CD4-positive, alpha-beta T cell treated with Interleukin-12 subunit alpha and Interleukin-12 subunit beta, for 1 hour (primary cell): Measurements from ENCODE around the gene NR2F1.
"Not testable (repeated sequence)": the region's sequence is repeated elsewhere in the genome, so short reads cannot be mapped to it uniquely, and the experiment has no call there.

ENCODE experiments used
- DNase-seq: peaks from one replicate; pipeline ENCODE4 v3.0.0-alpha.2; 2020

Gene NR2F1

GRCh38 chr5:93582677-93583438 is at the start of gene NR2F1:
Gene NR2F1, plus strand, starts transcription at chr5:93583222. Its CDS starts 1,802 bp downstream, at chr5:93585024.
- no peak for DNase-seq

- DNase-seq, result no peak
Observed at GRCh38 chr5:93545872-93546271, 37.1 kb upstream of the NR2F1 start.

GRCh38 chr5:93549594-93549993 is 33.4 kb upstream of the NR2F1 start:
- DNase-seq, result not testable (repeated sequence)

- no peak for DNase-seq
Observed at GRCh38 chr5:93557021-93557604, 25.9 kb upstream of the NR2F1 start.

- no peak for DNase-seq
Observed at GRCh38 chr5:93566091-93566490, 16.9 kb upstream of the NR2F1 start.

- no peak for DNase-seq
Observed at GRCh38 chr5:93567424-93567823, 15.6 kb upstream of the NR2F1 start.

- no peak for DNase-seq
Observed at GRCh38 chr5:93569300-93570160, 13.5 kb upstream of the NR2F1 start.

GRCh38 chr5:93570294-93571113 is 12.5 kb upstream of the NR2F1 start:
- DNase-seq, result no peak

GRCh38 chr5:93571114-93571949 is 11.7 kb upstream of the NR2F1 start:
- no peak for DNase-seq

- no peak for DNase-seq
Observed at GRCh38 chr5:93572101-93572607, 10.9 kb upstream of the NR2F1 start.

GRCh38 chr5:93572608-93573353 is 10.2 kb upstream of the NR2F1 start:
- no peak for DNase-seq

- no peak for DNase-seq
Observed at GRCh38 chr5:93573354-93574351, 9.4 kb upstream of the NR2F1 start.

- DNase-seq, result no peak
Observed at GRCh38 chr5:93574491-93575305, 8.3 kb upstream of the NR2F1 start.

- DNase-seq, result no peak
Observed at GRCh38 chr5:93575461-93576414, 7.3 kb upstream of the NR2F1 start.

- no peak for DNase-seq
Observed at GRCh38 chr5:93576994-93577853, 5.8 kb upstream of the NR2F1 start.
